ENCODE data around the gene KRTAP13-2. TPM values are rescaled to one million over a fixed set of nuclear protein-coding genes. Genes with fewer than 3 reads are reported as not detected.

The KRTAP13-2 gene
- total and polyA plus RNA-seq, 10 of the 15 experiments (the other 5 are each of a cell fraction or from before 2014, with no cell fraction given): not detected

GRCh38 chr21:30337276-30337744 is 34.8 kb downstream of the KRTAP13-2 start, which contains the start of gene KRTAP27-1 (continued):
- TF ChIP-seq PKNOX1 (IDR thresholded peaks at IDR 0.05) (no peak), PAX5 (IDR thresholded peaks at IDR 0.05; ENCODE audit: borderline replicate concordance, low read depth, low read length) (no peak), CHD1 (IDR thresholded peaks at IDR 0.05; ENCODE audit: low read depth, low read length) (no peak), FOXM1 (IDR thresholded peaks at IDR 0.05; ENCODE audit: low read depth, low read length) (no peak), BRCA1 (IDR thresholded peaks at IDR 0.05; ENCODE audit: low read depth, low read length) (no peak), E4F1 (IDR thresholded peaks at IDR 0.05; ENCODE audit: borderline replicate concordance, partially characterized antibody) (no peak), ATF3 (IDR thresholded peaks at IDR 0.05; ENCODE audit: borderline replicate concordance, extremely low read depth, low read depth, low read length) (no peak), POLR2AphosphoS5 (IDR thresholded peaks at IDR 0.05; ENCODE audit: low read length) (no peak), POU2F2 (IDR thresholded peaks at IDR 0.05; ENCODE audit: borderline replicate concordance, low read depth, low read length) (no peak)

GRCh38 chr21:30336596-30336995 is 35.5 kb downstream of the KRTAP13-2 start:
- no peak overlapping the region for H3K4me3 ChIP-seq
- no peaks in the 10 kb centered on the region for H3K27me3 ChIP-seq (replicated peaks in 1 of 2; ENCODE audit: control insufficient read depth in 2 of 2, insufficient read depth in 2 of 2, low read length in 1 of 2)
- no peaks in the 10 kb centered on the region for H4K20me1 ChIP-seq (ENCODE audit: control insufficient read depth, insufficient read depth)
- H3K9ac ChIP-seq (ENCODE audit: control insufficient read depth, insufficient read depth, low read length): no peak overlapping the region
- no peak for DNase-seq (ENCODE audit: low read depth, low spot score)
- ChIA-PET POLR2A (no interaction called here), SMC1A (ENCODE audit: uncharacterized antibody, unreplicated experiment) (interaction anchor here (0.6 kb wide), 1 partner anchor 292 kb away, joined by 3 read pairs; no protein-coding TSS in a partner anchor), RAD21 (ENCODE audit: unreplicated experiment) (no interaction called here), CTCF (no interaction called here)
- no peak for FAIRE-seq
- 5% methylated on average over 2 of the region's 2 CpGs for WGBS (ENCODE audit: insufficient coverage, insufficient replicate concordance, low lambda C conversion rate, missing lambda C conversion rate)
- no peak for TF ChIP-seq TBL1XR1 (IDR thresholded peaks at IDR 0.05; ENCODE audit: low read depth, low read length)
- no peak for TF ChIP-seq JUND (IDR thresholded peaks at IDR 0.05; ENCODE audit: low read depth, low read length)
- no peak for TF ChIP-seq MLLT1 (IDR thresholded peaks at IDR 0.05)
- no peak for TF ChIP-seq DPF2 (IDR thresholded peaks at IDR 0.05)
- TF ChIP-seq KAT2A (conservative IDR thresholded peaks at IDR 0.05; ENCODE audit: control insufficient read depth, low read depth, low read length): no peak
- no peak for TF ChIP-seq TCF7 (IDR thresholded peaks at IDR 0.05; ENCODE audit: borderline replicate concordance)
- no peak for TF ChIP-seq TCF12 (IDR thresholded peaks at IDR 0.05; ENCODE audit: low read depth, low read length)
- no peak for TF ChIP-seq POLR2AphosphoS5 (IDR thresholded peaks at IDR 0.05; ENCODE audit: low read length)
- no peaks in the 10 kb centered on the region for H3K9me3 ChIP-seq (replicated peaks; ENCODE audit: control insufficient read depth, insufficient read depth, low read length)
- H3K4me1 ChIP-seq (ENCODE audit: control insufficient read depth, insufficient read depth, low read length): no peaks in the 10 kb centered on the region
- no peaks in the 10 kb centered on the region for H3K36me3 ChIP-seq (ENCODE audit: control insufficient read depth in 2 of 2, insufficient read depth in 2 of 2, low read length in 1 of 2)
- H3K27ac ChIP-seq (ENCODE audit: control insufficient read depth, insufficient read depth): no peak overlapping the region
- no peaks in the 10 kb centered on the region for H3K79me2 ChIP-seq (ENCODE audit: control insufficient read depth, insufficient read depth, low read length)
- H2AFZ ChIP-seq (ENCODE audit: control insufficient read depth, low read depth, low read length): no peak overlapping the region
- ATAC-seq: no peak
- in situ Hi-C loops (cut with MboI): loop anchor here (5.0 kb wide), 1 partner anchor 746 kb away; no protein-coding TSS in a partner anchor
- intact Hi-C loops (cut with micrococcal nuclease; ENCODE audit: unreplicated experiment): no loop called here
- no TSS peak for BruUV-seq (replicated peaks)
- no peak overlapping the region for H3K4me2 ChIP-seq (ENCODE audit: control insufficient read depth, insufficient read depth)
